HG03045 (cell line): ENCODE data around the gene CTSS.
"Not testable (repeated sequence)": the region's sequence is repeated elsewhere in the genome, so short reads cannot be mapped to it uniquely, and the experiment has no call there.

Experiments used
- ATAC-seq: cut with Tn5 transposase; IDR thresholded peaks from one replicate; pipeline ENCODE4 v1.9.1; 2021; ENCODE audit warnings: mild to moderate bottlenecking, moderate library complexity; ENCODE audit not compliant: unreplicated experiment

The CTSS gene

DNA sequence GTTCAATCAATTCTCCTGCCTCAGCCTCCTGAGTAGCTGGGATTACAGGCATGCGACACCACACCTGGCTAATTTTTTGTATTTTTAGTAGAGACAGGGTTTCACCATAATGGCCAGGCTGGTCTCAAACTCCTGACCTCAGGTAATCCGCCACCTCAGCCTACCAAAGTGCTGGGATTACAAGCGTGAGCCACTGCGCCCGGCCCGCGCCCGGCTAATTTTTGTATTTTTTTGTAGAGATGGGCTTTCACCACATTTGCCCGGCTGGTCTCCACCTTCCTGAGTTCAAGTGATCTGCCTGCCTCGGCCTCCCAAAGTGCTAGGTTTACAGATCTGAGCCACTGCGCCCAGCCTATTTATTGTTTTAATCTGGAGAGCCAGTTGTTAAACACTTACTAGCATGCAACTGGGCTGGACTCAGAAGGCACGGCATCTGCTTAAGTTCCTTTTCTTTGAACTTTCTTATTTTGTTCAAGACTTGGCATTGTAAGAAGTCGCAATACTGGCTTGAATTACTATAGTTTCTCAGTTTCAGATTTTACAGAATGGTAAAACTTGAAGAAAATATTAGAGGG lies 10.4 kb upstream of the CTSS start:
- not testable (repeated sequence) for ATAC-seq

DNA sequence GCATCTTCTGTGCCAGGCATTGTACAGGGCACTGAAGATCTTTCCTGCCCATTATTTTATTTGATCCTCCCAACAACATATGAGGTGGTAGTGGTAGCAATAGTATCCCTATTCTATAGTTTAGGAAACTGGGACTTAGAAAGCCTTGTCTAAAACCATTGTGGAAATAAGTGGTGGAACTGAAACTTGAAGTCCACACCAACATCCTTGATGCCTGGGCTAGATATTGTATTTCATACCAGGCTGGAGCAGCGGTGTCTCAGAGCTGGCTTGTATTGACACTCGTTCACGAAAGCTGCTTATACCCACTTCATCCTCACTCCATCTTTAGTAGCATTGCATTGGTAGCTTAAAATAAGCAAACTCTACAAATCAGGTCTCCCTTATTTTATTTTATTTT lies 9.7 kb upstream of the CTSS start:
- ATAC-seq: no peak

GRCh38 chr1:150772326-150772725 lies 6.7 kb upstream of the CTSS start:
- no peak for ATAC-seq

DNA sequence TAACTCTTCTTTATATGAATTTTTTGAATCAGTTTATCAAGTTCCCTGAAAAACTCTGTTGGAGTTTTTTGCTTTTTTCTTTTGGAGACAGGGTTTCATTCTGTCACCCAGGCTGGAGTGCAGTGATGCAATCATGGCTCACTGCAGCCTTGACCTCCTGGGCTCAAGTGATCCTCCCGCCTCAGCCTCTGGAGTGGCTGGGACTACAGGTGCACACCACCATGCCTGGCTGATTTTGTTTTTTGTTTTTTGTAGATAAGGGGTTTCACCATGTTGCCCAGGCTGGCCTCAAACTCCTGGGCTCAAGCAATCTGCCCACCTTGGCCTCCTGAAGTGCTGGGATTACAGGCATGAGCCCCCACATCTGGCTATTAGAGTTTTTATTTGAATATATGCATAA lies 2.1 kb upstream of the CTSS start:
- not testable (repeated sequence) for ATAC-seq

GRCh38 chr1:150765977-150766301 lies 361 bp upstream of the CTSS start:
- ATAC-seq: peak; percentile 7

GRCh38 chr1:150764617-150765101 lies 919 bp downstream of the CTSS start:
- no peak for ATAC-seq

DNA sequence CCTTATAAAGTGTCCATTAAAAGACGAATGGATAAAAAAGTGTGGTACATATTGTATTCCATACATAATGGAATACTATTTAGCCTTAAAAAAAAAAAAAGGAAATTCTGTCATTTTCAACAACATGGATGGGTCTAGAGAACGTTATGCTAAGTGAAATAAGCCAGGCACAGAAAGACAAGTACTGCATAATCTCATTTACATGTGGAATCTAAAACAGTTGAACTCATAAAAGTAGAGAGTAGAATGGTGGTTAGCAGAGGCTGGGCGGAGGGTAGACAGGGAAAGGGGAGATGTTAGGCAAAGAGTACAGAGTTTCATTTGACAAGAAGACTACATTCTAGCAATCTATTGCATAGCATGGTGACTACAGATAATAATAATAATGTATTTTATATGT lies 2.6 kb downstream of the CTSS start:
- no peak for ATAC-seq

- no peak for ATAC-seq
Measured at GRCh38 chr1:150762552-150762951, 3.0 kb downstream of the CTSS start.

- ATAC-seq: no peak
Measured at GRCh38 chr1:150761801-150762200, 3.8 kb downstream of the CTSS start.

DNA sequence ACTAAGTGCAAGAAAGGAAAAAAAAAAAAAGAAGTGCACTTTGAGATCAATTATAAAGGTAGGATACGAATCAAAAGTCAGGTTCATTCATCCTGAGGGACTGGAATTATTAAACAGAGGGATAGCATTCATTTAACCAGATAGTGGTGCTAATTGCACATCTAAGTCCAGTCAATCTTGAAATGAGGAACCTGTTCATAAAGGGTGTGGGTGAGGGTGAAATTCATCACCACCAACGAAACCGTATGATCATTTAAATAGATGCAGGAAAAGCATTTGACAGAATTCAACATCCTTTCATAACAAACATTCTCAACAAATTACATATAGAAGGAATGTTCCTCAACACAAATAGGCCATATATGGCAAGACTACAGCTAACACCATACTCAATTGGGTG lies 5.6 kb downstream of the CTSS start:
- ATAC-seq: no peak

DNA sequence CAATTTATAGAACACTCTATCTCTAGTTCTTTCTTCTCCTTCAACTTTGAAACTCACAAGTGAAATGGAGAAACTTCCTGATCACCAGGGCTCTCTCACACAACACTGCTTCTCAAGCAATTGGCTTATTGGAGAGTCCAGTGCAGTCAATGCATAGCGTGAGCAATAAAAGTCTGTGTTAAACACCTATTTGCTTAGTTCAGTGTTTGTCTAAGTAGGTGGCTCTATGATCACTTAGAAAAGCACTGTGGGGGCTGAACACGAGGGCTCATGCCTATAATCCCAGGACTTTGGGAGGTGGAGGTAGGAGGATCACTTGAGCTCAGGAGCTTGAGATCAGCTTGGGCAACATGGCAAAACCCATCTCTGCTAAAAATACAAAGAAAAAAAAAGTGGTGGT lies 12.2 kb downstream of the CTSS start:
- no peak for ATAC-seq

GRCh38 chr1:150751443-150751842 lies 14.1 kb downstream of the CTSS start:
- ATAC-seq: no peak

GRCh38 chr1:150749720-150750311 lies 15.8 kb downstream of the CTSS start:
- no peak for ATAC-seq

DNA sequence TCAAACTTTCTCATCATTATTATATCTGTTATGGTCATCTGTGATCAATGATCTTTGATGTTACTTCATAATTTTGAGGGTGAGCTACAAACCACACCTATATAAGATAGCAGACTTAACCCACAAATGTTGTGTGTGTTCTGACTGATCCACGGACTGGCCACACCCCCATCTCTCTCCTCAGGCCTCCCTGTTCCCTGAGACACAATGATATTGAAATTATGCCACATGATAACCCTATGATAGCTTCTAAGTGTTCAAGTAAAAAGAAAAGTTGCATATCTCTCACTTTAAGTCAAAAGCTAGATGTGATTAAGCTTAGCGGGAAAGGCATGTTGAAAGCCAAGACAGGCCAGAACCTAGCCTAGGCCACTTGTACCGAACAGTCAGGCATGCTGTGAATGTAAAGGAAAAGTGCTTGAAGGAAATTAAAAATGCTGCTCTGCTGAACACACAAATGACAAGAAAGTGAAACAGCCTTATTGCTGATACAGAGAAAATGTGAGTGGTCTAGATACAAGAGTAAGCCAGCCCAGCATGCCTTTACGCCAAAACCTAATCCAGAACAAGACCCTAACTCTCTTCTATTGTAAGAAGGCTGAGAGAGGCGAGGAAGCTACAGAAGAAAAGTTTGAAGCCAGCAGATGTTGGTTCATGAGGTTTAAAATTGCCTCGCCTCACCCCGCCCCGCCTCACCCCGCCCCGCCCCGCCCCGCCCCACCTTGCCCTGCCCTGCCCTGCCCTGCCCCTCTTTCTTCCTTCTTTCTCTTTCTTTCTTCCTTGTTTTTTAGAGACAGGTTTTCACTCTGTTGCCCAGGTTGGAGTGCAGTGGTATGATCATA lies 16.5 kb downstream of the CTSS start:
- ATAC-seq: no peak

DNA sequence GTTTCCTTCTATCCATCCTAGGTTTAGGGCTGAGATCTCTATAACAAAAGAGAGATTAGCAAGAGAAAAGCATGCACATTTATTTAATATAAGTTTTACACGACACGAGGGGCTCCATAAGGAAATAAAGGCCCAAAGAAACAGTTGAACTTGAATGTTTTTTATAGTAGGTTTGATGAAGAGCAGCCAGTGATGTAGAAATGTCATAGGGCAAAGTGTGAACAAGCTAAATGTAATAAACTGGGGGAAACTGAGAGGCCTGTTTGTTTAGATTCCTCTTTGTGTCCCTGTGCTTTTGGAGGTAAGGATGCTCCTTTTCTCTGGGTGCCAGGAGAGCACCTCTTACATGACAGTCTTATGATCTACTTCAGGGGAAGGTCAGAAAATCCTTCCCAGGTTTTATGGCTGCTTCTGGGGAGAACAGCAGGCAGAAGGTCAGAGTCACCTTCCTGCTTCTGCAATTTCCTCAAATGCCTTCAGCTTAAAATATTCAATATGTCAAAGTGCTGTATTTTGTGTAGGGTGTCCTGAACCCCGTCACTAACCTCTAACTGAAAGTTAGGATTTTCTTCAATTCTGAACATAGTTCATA lies 35.4 kb downstream of the CTSS start:
- ATAC-seq: no peak

- ATAC-seq: no peak
Measured at GRCh38 chr1:150724336-150724735, 41.2 kb downstream of the CTSS start.

DNA sequence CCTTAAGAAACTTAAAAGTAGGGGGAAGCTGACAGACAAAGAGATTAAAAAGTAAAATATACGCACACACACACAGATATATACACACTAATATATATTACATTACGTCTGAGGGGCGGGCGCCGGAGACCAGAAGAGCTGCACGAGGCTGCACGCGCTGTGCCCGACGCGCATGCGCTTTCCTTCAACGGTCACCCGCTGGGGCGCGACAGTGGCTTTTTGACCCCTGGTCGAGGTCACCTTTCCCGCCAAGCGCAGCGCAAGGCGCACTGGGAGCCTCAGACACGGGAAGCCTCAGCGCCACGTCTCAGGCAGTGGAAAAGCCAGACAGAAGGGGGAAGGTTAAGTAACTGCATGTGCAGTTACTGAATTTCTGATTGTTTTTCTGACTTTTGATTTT lies 44.9 kb downstream of the CTSS start, which contains the start of gene HORMAD1:
Gene HORMAD1 (minus strand): TSS at position 193 of the 400 bp plus-strand sequence. CDS start 1,390 bp downstream, outside the sequence.
- no peak for ATAC-seq

DNA sequence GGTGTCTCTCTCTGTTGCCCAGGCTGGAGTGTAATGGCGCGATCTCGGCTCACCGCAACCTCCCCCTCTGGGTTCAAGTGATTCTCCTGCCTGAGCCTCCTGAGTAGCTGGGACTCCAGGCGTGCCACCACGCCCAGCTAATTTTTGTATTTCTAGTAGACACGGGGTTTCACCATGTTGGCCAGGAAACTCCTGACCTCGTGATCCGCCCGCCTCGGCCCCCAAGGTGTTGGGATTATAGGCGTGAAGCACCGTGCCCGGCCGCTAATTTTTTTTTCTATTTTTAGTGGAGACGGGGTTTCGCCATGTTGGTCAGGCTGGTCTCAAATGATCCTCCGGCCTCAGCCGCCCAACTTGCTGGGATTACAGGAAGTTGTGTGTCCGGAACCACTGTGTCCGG lies 45.5 kb downstream of the CTSS start:
- ATAC-seq: no peak

- no peak for ATAC-seq
Measured at GRCh38 chr1:150718225-150718891, 47.2 kb downstream of the CTSS start.

DNA sequence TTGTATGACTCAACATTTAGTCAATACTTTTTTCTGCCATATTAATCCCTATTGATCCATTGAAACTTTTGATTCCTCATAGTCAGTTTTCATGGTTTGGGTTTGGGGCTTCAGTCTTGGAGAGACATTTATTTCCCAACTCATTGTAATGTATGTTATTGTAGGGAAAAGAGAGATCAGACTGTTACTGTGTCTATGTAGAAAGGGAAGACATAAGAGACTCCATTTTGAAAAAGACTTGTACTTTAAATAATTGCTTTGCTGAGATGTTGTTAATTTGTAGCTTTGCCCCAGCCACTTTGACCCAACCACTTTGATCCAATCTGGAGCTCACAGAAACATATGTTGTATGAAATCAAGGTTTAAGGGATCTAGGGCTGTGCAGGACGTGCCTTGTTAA lies 56.5 kb downstream of the CTSS start:
- not testable (repeated sequence) for ATAC-seq

- no peak for ATAC-seq
Measured at GRCh38 chr1:150708595-150708994, 57.0 kb downstream of the CTSS start.
